Measurements from ENCODE around the gene CYTH1. TPM values are rescaled to one million over a fixed set of nuclear protein-coding genes. Genes with fewer than 3 reads are reported as not detected.
"Not testable (repeated sequence)": the region's sequence is repeated elsewhere in the genome, so short reads cannot be mapped to it uniquely, and the experiment has no call there.

Gene CYTH1
- total and polyA plus RNA-seq, 3 donors from 2014 or later, result 40.8 to 47.9 (median 42.2) TPM

GRCh38 chr17:78780335-78780734, 1.7 kb downstream of the CYTH1 start:
- no peak for DNase-seq
- WGBS, 2 donors, result 84 to 91% methylated on average over 6 of the region's 6 CpGs

GRCh38 chr17:78779850-78780249, 2.2 kb downstream of the CYTH1 start:
- Histone ChIP-seq H3K4me1 (peaks cover 18% of the 10 kb centered on the region), H3K27me3 (no peaks in the 10 kb centered on the region), H3K36me3 (ENCODE audit: low read depth, missing control alignments) (no peaks in the 10 kb centered on the region), H3K27ac (peak overlapping the region in 1 of 2 donors; percentile 92), H3K9me3 (no peaks in the 10 kb centered on the region), H3K4me3 (no peak overlapping the region)
- TF ChIP-seq POLR2A (IDR thresholded peaks at IDR 0.05), result no peak
- no peak for TF ChIP-seq CTCF (IDR thresholded peaks at IDR 0.05)
- DNase-seq, result no peak
- intact Hi-C loops (cut with DNase I; ENCODE audit: low total_unique reads), result no loop called here
- 67 to 72% methylated on average over 3 of the region's 3 CpGs for WGBS, 2 donors

More at GRCh38 chr17:78780335-78780734, 1.7 kb downstream of the CYTH1 start:
- Histone ChIP-seq H3K27ac (peak overlapping the region in 1 of 2 donors; percentile 92), H3K27me3 (no peaks in the 10 kb centered on the region), H3K4me3 (no peak overlapping the region), H3K36me3 (ENCODE audit: low read depth, missing control alignments) (no peaks in the 10 kb centered on the region), H3K9me3 (no peaks in the 10 kb centered on the region), H3K4me1 (peaks cover 18% of the 10 kb centered on the region)
- TF ChIP-seq POLR2A (IDR thresholded peaks at IDR 0.05) (no peak), CTCF (IDR thresholded peaks at IDR 0.05) (no peak)
- intact Hi-C loops (cut with DNase I; ENCODE audit: low total_unique reads), result no loop called here

- intact Hi-C loops (cut with DNase I; ENCODE audit: low total_unique reads); H3K36me3 ChIP-seq (ENCODE audit: low read depth, missing control alignments); H3K9me3 ChIP-seq; H3K4me3 ChIP-seq; H3K27me3 ChIP-seq; DNase-seq: not testable (repeated sequence)
- 86 to 91% methylated on average over 4 to 5 of the region's 5 CpGs for WGBS, 2 donors
- Histone ChIP-seq H3K4me1 (peaks cover 18% of the 10 kb centered on the region), H3K27ac (peak overlapping the region in 1 of 2 donors; percentile 92)
Observed at GRCh38 chr17:78779286-78779651, 2.8 kb downstream of the CYTH1 start.

GRCh38 chr17:78777881-78778280, 4.2 kb downstream of the CYTH1 start:
- Histone ChIP-seq H3K9me3 (no peaks in the 10 kb centered on the region), H3K36me3 (ENCODE audit: low read depth, missing control alignments) (no peaks in the 10 kb centered on the region), H3K27ac (no peak overlapping the region), H3K4me1 (peaks cover 8% of the 10 kb centered on the region), H3K4me3 (no peak overlapping the region), H3K27me3 (no peaks in the 10 kb centered on the region)
- intact Hi-C loops (cut with DNase I; ENCODE audit: low total_unique reads), result no loop called here
- TF ChIP-seq POLR2A (IDR thresholded peaks at IDR 0.05), result no peak
- TF ChIP-seq CTCF (IDR thresholded peaks at IDR 0.05), result no peak
- WGBS, 2 donors, result 89 to 93% methylated on average over 4 of the region's 4 CpGs
- no peak for DNase-seq

GRCh38 chr17:78774956-78775571, 7.0 kb downstream of the CYTH1 start:
- no peaks in the 10 kb centered on the region for H3K36me3 ChIP-seq (ENCODE audit: low read depth, missing control alignments)
- no peak for DNase-seq
- no peak overlapping the region for H3K4me3 ChIP-seq
- intact Hi-C loops (cut with DNase I; ENCODE audit: low total_unique reads), result no loop called here
- WGBS, 2 donors, result 80 to 81% methylated on average over 11 to 12 of the region's 12 CpGs
- no peaks in the 10 kb centered on the region for H3K9me3 ChIP-seq
- peak overlapping the region in 1 of 2 donors; percentile 58 for H3K27ac ChIP-seq
- TF ChIP-seq CTCF (IDR thresholded peaks at IDR 0.05) (no peak), POLR2A (IDR thresholded peaks at IDR 0.05) (no peak)
- H3K4me1 ChIP-seq, result peaks cover 3% of the 10 kb centered on the region
- no peaks in the 10 kb centered on the region for H3K27me3 ChIP-seq

Data from testis (tissue), 3 donors.